Activated naive CD8-positive, alpha-beta T cell treated with anti-CD3 and anti-CD28 coated beads, Interleukin-2, amount 10 ng/mL, durations not matched to agents 7 days and 5 days (primary cell): ENCODE measurements around the gene ICA1. TPM values are rescaled to one million over a fixed set of nuclear protein-coding genes. Genes with fewer than 3 reads are reported as not detected.
A peak's percentile ranks its signal among the peaks of the same experiment; 100 is the strongest.

ENCODE experiments used
- ATAC-seq: fragments of 150-1000 bp; cut with Tn5 transposase; one replicate; pipeline ENCODE4 v1.10.0; 2021; ENCODE audit warnings: low read depth, moderate library complexity
- POLR2A ChIA-PET: fragments of 350-600 bp; sonication (Branson Sonifier 250); formaldehyde crosslinking; loops from one replicate; lab custom pipeline; 2021; ENCODE audit warnings: antibody characterized with exemption; lab: Charles Lee
- DNase-seq: peaks from one replicate; pipeline ENCODE4 v3.0.0; 2021
- H3K27ac Mint-ChIP-seq: one replicate; pipeline ENCODE4 v1.8.0; 2022; ENCODE audit warnings: mild to moderate bottlenecking, mixed read lengths
- H3K27me3 Mint-ChIP-seq: one replicate; pipeline ENCODE4 v1.8.0; 2022; ENCODE audit warnings: mild to moderate bottlenecking, moderate library complexity, mixed read lengths
- H3K36me3 Mint-ChIP-seq: one replicate; pipeline ENCODE4 v1.8.0; 2021; ENCODE audit warnings: mild to moderate bottlenecking, mixed read lengths
- H3K4me1 Mint-ChIP-seq: one replicate; pipeline ENCODE4 v1.8.0; 2021; ENCODE audit warnings: mixed read lengths
- H3K4me3 Mint-ChIP-seq: one replicate; pipeline ENCODE4 v1.8.0; 2022; ENCODE audit warnings: mild to moderate bottlenecking, moderate library complexity, mixed read lengths
- H3K9me3 Mint-ChIP-seq: one replicate; pipeline ENCODE4 v1.8.0; 2021; ENCODE audit warnings: mixed read lengths
- total RNA-seq, 2 experiments: library from RNA; stranded (reverse); gene quantifications; one replicate each; pipeline ENCODE4 v1.2.3, GENCODE V29; 2021

Gene ICA1
- total RNA-seq, 2 experiments from 2014 or later: 0.91 to 2.4 TPM

GRCh38 chr7:8147760-8148463 lies 114.1 kb downstream of the ICA1 start:
- H3K9me3 Mint-ChIP-seq: peaks cover 12% of the 10 kb centered on the region
- peaks cover 20% of the 10 kb centered on the region for H3K4me1 Mint-ChIP-seq
- H3K27ac Mint-ChIP-seq: no peak overlapping the region
- DNase-seq: no peak
- H3K27me3 Mint-ChIP-seq: no peaks in the 10 kb centered on the region
- ATAC-seq: no peak
- H3K4me3 Mint-ChIP-seq: no peak overlapping the region
- POLR2A ChIA-PET: interaction anchor here (0.8 kb wide), 1 partner anchor 16 kb away, joined by 3 read pairs; no protein-coding TSS in a partner anchor
- H3K36me3 Mint-ChIP-seq: peaks cover 7% of the 10 kb centered on the region

DNA sequence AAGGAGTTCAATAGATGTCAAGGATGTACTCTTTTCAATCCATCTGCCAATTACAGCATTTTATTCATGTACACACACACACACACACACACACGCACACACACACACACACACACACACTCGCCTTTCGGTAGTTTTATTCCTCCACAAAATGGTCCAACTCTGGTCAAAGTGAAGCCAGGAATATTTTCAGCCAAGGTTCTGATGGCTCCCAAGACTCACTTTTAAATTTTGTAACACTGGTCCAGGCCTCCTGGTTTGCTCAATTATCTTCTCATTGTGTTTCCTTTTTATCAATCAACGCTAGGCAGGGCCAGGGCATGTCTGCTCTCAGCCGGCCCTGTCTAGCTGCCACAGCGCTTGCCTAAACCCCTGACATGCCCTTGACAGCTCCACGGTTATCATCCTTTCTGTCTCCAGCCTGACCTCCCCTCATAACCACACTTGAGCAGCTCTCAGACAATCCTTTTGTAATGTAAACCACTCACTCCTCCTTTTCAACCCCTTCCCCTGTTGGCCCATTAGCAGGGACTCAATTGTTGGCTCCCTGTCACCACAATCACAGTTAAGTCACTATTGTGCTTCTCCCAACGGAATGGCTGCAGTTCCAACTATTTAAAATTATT lies 115.1 kb downstream of the ICA1 start:
- POLR2A ChIA-PET: no interaction called here
- H3K4me3 Mint-ChIP-seq: no peak overlapping the region
- ATAC-seq: no peak
- H3K27me3 Mint-ChIP-seq: no peaks in the 10 kb centered on the region
- H3K4me1 Mint-ChIP-seq: peaks cover 18% of the 10 kb centered on the region
- H3K9me3 Mint-ChIP-seq: peaks cover 3% of the 10 kb centered on the region
- H3K27ac Mint-ChIP-seq: no peak overlapping the region
- DNase-seq: no peak
- peaks cover 2% of the 10 kb centered on the region for H3K36me3 Mint-ChIP-seq

GRCh38 chr7:8146106-8146787 lies 115.7 kb downstream of the ICA1 start:
- peaks cover 18% of the 10 kb centered on the region for H3K4me1 Mint-ChIP-seq
- POLR2A ChIA-PET: no interaction called here

GRCh38 chr7:8144856-8145255 lies 117.1 kb downstream of the ICA1 start:
- Mint-ChIP-seq H3K4me3 (no peak overlapping the region), H3K9me3 (no peaks in the 10 kb centered on the region), H3K36me3 (no peaks in the 10 kb centered on the region), H3K27me3 (no peaks in the 10 kb centered on the region), H3K27ac (no peak overlapping the region), H3K4me1 (peaks cover 21% of the 10 kb centered on the region)
- ATAC-seq (no peak), DNase-seq (no peak)
- POLR2A ChIA-PET: no interaction called here

More at GRCh38 chr7:8146106-8146787, 115.7 kb downstream of the ICA1 start:
- Mint-ChIP-seq H3K9me3 (no peaks in the 10 kb centered on the region), H3K36me3 (no peaks in the 10 kb centered on the region), H3K27me3 (no peaks in the 10 kb centered on the region), H3K4me3 (no peak overlapping the region), H3K27ac (no peak overlapping the region)
- DNase-seq (no peak), ATAC-seq (no peak)

DNA sequence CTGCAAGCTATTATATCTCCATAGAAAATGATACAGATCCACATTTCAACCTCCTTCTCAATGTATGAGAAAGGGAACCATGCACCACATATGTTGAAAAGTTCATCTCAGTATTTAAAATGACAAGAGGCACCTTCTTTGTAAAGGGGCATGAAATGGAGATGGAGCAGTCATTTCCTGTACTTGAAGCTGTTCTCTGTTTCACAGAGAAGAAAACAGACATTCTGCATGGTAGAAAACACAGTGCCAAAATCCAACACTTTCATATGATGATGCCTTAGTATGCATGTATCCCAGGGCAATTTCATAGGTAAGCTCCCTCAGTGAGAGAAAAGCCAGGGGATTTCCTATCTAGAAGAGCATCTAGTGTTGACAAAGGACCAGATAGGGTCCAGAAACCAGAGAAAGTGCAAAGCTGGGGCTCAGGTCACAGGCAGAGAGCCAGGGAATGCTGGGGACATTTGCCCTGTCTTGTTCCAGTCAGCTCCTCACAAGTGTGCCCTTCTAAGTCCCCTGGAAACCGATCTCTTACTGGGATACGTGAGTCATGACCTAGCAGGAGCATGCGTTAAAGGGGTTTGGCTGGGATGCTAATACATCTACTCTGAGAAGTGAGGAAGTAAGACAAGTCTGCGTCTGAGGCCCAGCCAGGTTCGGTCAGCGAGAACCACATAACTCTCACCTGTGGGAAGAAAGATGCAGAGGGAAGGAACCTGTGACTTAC lies 118.7 kb downstream of the ICA1 start:
- H3K36me3 Mint-ChIP-seq: no peaks in the 10 kb centered on the region
- H3K4me1 Mint-ChIP-seq: peaks cover 12% of the 10 kb centered on the region
- H3K27me3 Mint-ChIP-seq: no peaks in the 10 kb centered on the region
- no peak overlapping the region for H3K4me3 Mint-ChIP-seq
- no peaks in the 10 kb centered on the region for H3K9me3 Mint-ChIP-seq
- DNase-seq (no peak), ATAC-seq (peak; percentile 63)
- H3K27ac Mint-ChIP-seq: no peak overlapping the region
- POLR2A ChIA-PET: interaction anchor here (1.4 kb wide), 1 partner anchor 173 kb away, joined by 3 read pairs; no protein-coding TSS in a partner anchor

DNA sequence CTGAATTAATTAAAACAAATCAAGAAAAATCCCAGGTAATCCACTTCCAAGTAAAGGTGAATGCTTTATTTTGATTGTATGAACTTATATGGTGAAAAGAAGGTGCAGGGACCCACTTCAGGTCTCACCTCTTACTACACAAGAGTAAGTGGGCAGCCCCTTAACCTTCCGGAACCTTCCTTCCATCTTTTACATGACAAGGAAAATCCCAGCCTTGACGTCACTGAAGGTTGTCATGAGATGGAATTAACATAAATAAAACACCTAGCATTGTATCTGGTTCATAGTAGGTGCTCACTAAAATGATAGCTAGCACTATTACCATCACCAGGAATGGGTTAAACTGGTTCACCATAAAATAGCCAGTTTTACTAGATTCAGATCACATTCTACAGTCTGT lies 119.5 kb downstream of the ICA1 start:
- Mint-ChIP-seq H3K27ac (no peak overlapping the region), H3K4me1 (peaks cover 12% of the 10 kb centered on the region)

DNA sequence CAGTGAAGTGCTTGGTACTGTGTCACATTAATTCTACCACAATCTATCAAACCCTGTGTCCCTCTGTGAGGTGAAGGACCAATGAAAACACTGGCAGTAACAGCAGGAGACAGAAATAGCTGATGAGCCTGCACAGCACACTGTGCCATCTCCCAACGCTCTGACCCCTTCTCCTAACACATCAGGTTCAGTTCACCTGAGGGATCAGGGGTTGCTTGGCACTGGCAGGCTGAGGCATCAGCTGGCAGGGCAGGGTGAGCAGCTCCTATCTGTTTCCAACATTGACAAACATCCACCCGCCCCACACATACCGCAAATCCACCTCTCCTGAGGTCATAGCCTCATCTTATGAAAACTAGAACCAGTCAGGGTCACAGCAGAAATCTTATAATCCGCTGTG lies 120.9 kb downstream of the ICA1 start:
- no peaks in the 10 kb centered on the region for H3K27me3 Mint-ChIP-seq
- ATAC-seq: no peak
- H3K27ac Mint-ChIP-seq: no peak overlapping the region
- POLR2A ChIA-PET: no interaction called here
- H3K36me3 Mint-ChIP-seq: no peaks in the 10 kb centered on the region
- no peak overlapping the region for H3K4me3 Mint-ChIP-seq
- peaks cover 12% of the 10 kb centered on the region for H3K4me1 Mint-ChIP-seq
- DNase-seq: no peak
- no peaks in the 10 kb centered on the region for H3K9me3 Mint-ChIP-seq

More for the DNA sequence above, 119.5 kb downstream of the ICA1 start:
- POLR2A ChIA-PET: interaction anchor here (1.4 kb wide), 1 partner anchor 173 kb away, joined by 3 read pairs; no protein-coding TSS in a partner anchor
- no peak for DNase-seq
- H3K9me3 Mint-ChIP-seq: no peaks in the 10 kb centered on the region
- H3K36me3 Mint-ChIP-seq: no peaks in the 10 kb centered on the region
- H3K4me3 Mint-ChIP-seq: no peak overlapping the region
- H3K27me3 Mint-ChIP-seq: no peaks in the 10 kb centered on the region
- no peak for ATAC-seq

- Mint-ChIP-seq H3K27ac (no peak overlapping the region), H3K36me3 (no peaks in the 10 kb centered on the region), H3K4me1 (peaks cover 34% of the 10 kb centered on the region), H3K9me3 (no peaks in the 10 kb centered on the region), H3K4me3 (no peak overlapping the region), H3K27me3 (no peaks in the 10 kb centered on the region)
- POLR2A ChIA-PET: no interaction called here
- ATAC-seq (no peak), DNase-seq (no peak)
Measured at GRCh38 chr7:8136051-8136730, 125.8 kb downstream of the ICA1 start.

- Mint-ChIP-seq H3K36me3 (no peaks in the 10 kb centered on the region), H3K27ac (no peak overlapping the region), H3K4me3 (no peak overlapping the region), H3K27me3 (no peaks in the 10 kb centered on the region), H3K4me1 (peaks cover 32% of the 10 kb centered on the region), H3K9me3 (no peaks in the 10 kb centered on the region)
- POLR2A ChIA-PET: interaction anchor here (1.9 kb wide), 1 partner anchor 42 kb away, joined by 14 read pairs; no protein-coding TSS in a partner anchor
- ATAC-seq (no peak), DNase-seq (no peak)
Measured at GRCh38 chr7:8135417-8135816, 126.5 kb downstream of the ICA1 start.

DNA sequence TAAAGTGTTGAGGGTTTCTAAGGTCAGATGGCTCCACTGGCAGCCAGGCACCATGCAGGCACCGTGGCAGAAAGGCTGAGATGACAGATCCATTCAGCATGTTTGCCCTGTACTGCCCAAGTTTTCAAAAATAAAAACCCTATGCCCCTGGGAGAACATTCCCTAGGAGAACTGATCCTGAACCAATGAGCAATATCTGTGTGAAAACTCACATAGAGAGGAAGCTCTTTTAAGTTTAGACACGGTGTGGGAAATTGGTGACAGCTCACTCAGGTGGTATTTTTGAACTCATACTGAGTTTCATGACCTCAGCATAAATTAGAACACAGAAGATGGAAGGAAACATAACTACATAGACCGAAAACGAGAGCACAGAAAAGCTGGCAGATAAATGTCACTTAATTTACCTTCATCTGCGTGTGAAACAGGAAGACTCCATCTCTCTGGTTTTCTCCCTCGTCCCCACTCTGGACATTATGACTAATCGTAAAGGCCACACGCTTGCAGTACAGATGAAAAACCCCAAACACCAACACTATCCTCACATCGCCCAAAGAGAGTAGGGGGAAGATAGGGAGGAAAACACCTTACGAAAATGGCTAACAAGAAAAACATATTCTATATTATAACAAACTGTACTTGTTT lies 127.8 kb downstream of the ICA1 start:
- DNase-seq (no peak), ATAC-seq (peak; percentile 45)
- Mint-ChIP-seq H3K4me1 (peaks cover 33% of the 10 kb centered on the region), H3K36me3 (no peaks in the 10 kb centered on the region), H3K9me3 (no peaks in the 10 kb centered on the region), H3K4me3 (peak overlapping the region; percentile 51), H3K27me3 (no peaks in the 10 kb centered on the region), H3K27ac (peak overlapping the region; percentile 82)
- POLR2A ChIA-PET: interaction anchor here (0.6 to 1.9 kb wide), 4 partner anchors 8 to 43 kb away, joined by 3 to 14 read pairs (median 4); no protein-coding TSS in a partner anchor

GRCh38 chr7:8133188-8133848 lies 128.6 kb downstream of the ICA1 start:
- Mint-ChIP-seq H3K4me1 (peaks cover 38% of the 10 kb centered on the region), H3K36me3 (no peaks in the 10 kb centered on the region), H3K4me3 (peak overlapping the region; percentile 3), H3K27me3 (no peaks in the 10 kb centered on the region), H3K27ac (peak overlapping the region; percentile 94), H3K9me3 (no peaks in the 10 kb centered on the region)
- ATAC-seq: no peak
- POLR2A ChIA-PET: interaction anchor here (1.2 to 2.3 kb wide), 2 partner anchors 9 to 43 kb away, joined by 4 to 12 read pairs; no protein-coding TSS in a partner anchor
- no peak for DNase-seq
